T-helper 2 cell (primary cell): Measurements from ENCODE around the gene RS1.

ENCODE experiments used
- DNase-seq, 5 experiments: peaks; one replicate each; pipeline versions ENCODE4 v3.0.0 to v3.0.0-alpha.2; 2012 to 2022

RS1 gene

GRCh38 chrX:18668071-18668835 is 3.7 kb downstream of the RS1 start:
- DNase-seq = no peak

- no peak for DNase-seq
Measured at GRCh38 chrX:18666614-18667013, 5.3 kb downstream of the RS1 start.

GRCh38 chrX:18664947-18665346 is 7.0 kb downstream of the RS1 start:
- no peak for DNase-seq

- DNase-seq = no peak
Measured at GRCh38 chrX:18661273-18661672, 10.6 kb downstream of the RS1 start.

GRCh38 chrX:18654875-18655836 is 16.8 kb downstream of the RS1 start:
- no peak for DNase-seq

GRCh38 chrX:18652636-18653035 is 19.3 kb downstream of the RS1 start:
- no peak for DNase-seq

GRCh38 chrX:18650662-18651061 is 21.2 kb downstream of the RS1 start:
- DNase-seq = no peak

- DNase-seq = no peak
Measured at GRCh38 chrX:18649498-18649951, 22.4 kb downstream of the RS1 start.

- no peak for DNase-seq
Measured at GRCh38 chrX:18647621-18648020, 24.3 kb downstream of the RS1 start.

- no peak for DNase-seq
Measured at GRCh38 chrX:18643853-18644252, 28.1 kb downstream of the RS1 start.

- DNase-seq = no peak
Measured at GRCh38 chrX:18643243-18643642, 28.7 kb downstream of the RS1 start.

GRCh38 chrX:18640686-18641085 is 31.2 kb downstream of the RS1 start:
- no peak for DNase-seq

GRCh38 chrX:18639280-18639679 is 32.6 kb downstream of the RS1 start:
- no peak for DNase-seq

GRCh38 chrX:18638398-18638797 is 33.5 kb downstream of the RS1 start:
- no peak for DNase-seq

GRCh38 chrX:18630934-18631333 is 41.0 kb downstream of the RS1 start:
- DNase-seq = no peak

- DNase-seq = no peak
Measured at GRCh38 chrX:18624599-18624998, 47.3 kb downstream of the RS1 start.

GRCh38 chrX:18620349-18620748 is 51.6 kb downstream of the RS1 start:
- DNase-seq = no peak

GRCh38 chrX:18619288-18619687 is 52.6 kb downstream of the RS1 start:
- no peak for DNase-seq

- no peak for DNase-seq
Measured at GRCh38 chrX:18617407-18617750, 54.5 kb downstream of the RS1 start.

- no peak for DNase-seq
Measured at GRCh38 chrX:18616688-18617406, 55.1 kb downstream of the RS1 start.

- DNase-seq = no peak
Measured at GRCh38 chrX:18613930-18614639, 57.8 kb downstream of the RS1 start.

- DNase-seq = no peak
Measured at GRCh38 chrX:18607966-18608365, 63.9 kb downstream of the RS1 start.

GRCh38 chrX:18598413-18598812 is 73.5 kb downstream of the RS1 start:
- no peak for DNase-seq
